Activated CD4-positive, alpha-beta memory T cell treated with anti-CD3 and anti-CD28 coated beads, Interleukin-2, amount 10 ng/mL, durations not matched to agents 7 days and 5 days (primary cell): ENCODE measurements around the gene FIG4. TPM values are rescaled to one million over a fixed set of nuclear protein-coding genes. Genes with fewer than 3 reads are reported as not detected.
"Not testable (repeated sequence)": the region's sequence is repeated elsewhere in the genome, so short reads cannot be mapped to it uniquely, and the experiment has no call there.

Experiments
- CTCF ChIA-PET: fragments of 350-600 bp; sonication (Branson Sonifier 250); formaldehyde crosslinking; loops from one replicate; lab custom pipeline; 2021; ENCODE audit warnings: antibody characterized with exemption, inconsistent platforms; lab: Charles Lee
- POLR2A ChIA-PET: fragments of 350-600 bp; sonication (Branson Sonifier 250); formaldehyde crosslinking; loops from one replicate; lab custom pipeline; 2021; ENCODE audit warnings: antibody characterized with exemption; lab: Charles Lee
- DNase-seq: peaks from one replicate; pipeline ENCODE4 v3.0.0-alpha.2; 2020
- H3K27ac Mint-ChIP-seq: one replicate; pipeline ENCODE4 v1.8.0; 2021; ENCODE audit warnings: mild to moderate bottlenecking, mixed read lengths
- H3K27me3 Mint-ChIP-seq: one replicate; pipeline ENCODE4 v1.8.0; 2021; ENCODE audit warnings: mixed read lengths
- H3K36me3 Mint-ChIP-seq: one replicate; pipeline ENCODE4 v1.8.0; 2021; ENCODE audit warnings: low read depth, mixed read lengths
- H3K4me1 Mint-ChIP-seq: one replicate; pipeline ENCODE4 v1.8.0; 2021; ENCODE audit warnings: mixed read lengths
- H3K4me3 Mint-ChIP-seq: one replicate; pipeline ENCODE4 v1.8.0; 2021; ENCODE audit warnings: mild to moderate bottlenecking, mixed read lengths
- H3K9me3 Mint-ChIP-seq: one replicate; pipeline ENCODE4 v1.8.0; 2021; ENCODE audit warnings: mixed read lengths
- total RNA-seq, 2 experiments: library from RNA; stranded (reverse); gene quantifications; one replicate each; pipeline ENCODE4 v1.2.3, GENCODE V29; 2021

FIG4 gene
- total RNA-seq, 2 experiments from 2014 or later, result 13.5 to 14.4 TPM

GRCh38 chr6:109769213-109769612 lies 78.1 kb downstream of the FIG4 start:
- H3K36me3 Mint-ChIP-seq, result peaks cover 6% of the 10 kb centered on the region
- ChIA-PET CTCF (no interaction called here), POLR2A (no interaction called here)
- no peaks in the 10 kb centered on the region for H3K9me3 Mint-ChIP-seq
- DNase-seq, result no peak
- no peak overlapping the region for H3K4me3 Mint-ChIP-seq
- H3K4me1 Mint-ChIP-seq, result peaks cover 7% of the 10 kb centered on the region
- H3K27me3 Mint-ChIP-seq, result no peaks in the 10 kb centered on the region
- H3K27ac Mint-ChIP-seq, result no peak overlapping the region

- DNase-seq, result no peak
- H3K4me1 Mint-ChIP-seq, result peaks cover 7% of the 10 kb centered on the region
- H3K27ac Mint-ChIP-seq, result no peak overlapping the region
- no peak overlapping the region for H3K4me3 Mint-ChIP-seq
- CTCF ChIA-PET, result no interaction called here
- POLR2A ChIA-PET, result no interaction called here
- H3K9me3 Mint-ChIP-seq, result no peaks in the 10 kb centered on the region
- H3K36me3 Mint-ChIP-seq, result peaks cover 6% of the 10 kb centered on the region
- no peaks in the 10 kb centered on the region for H3K27me3 Mint-ChIP-seq
Measured at GRCh38 chr6:109770047-109770446, 79.0 kb downstream of the FIG4 start.

- H3K27ac Mint-ChIP-seq, result no peak overlapping the region
- no peak overlapping the region for H3K4me3 Mint-ChIP-seq
- H3K9me3 Mint-ChIP-seq, result no peaks in the 10 kb centered on the region
- peaks cover 7% of the 10 kb centered on the region for H3K4me1 Mint-ChIP-seq
- ChIA-PET CTCF (no interaction called here), POLR2A (no interaction called here)
- no peak for DNase-seq
- H3K36me3 Mint-ChIP-seq, result peaks cover 6% of the 10 kb centered on the region
- H3K27me3 Mint-ChIP-seq, result no peaks in the 10 kb centered on the region
Measured at GRCh38 chr6:109770779-109771178, 79.7 kb downstream of the FIG4 start.

GRCh38 chr6:109771939-109772755 lies 81.1 kb downstream of the FIG4 start:
- POLR2A ChIA-PET, H3K36me3 Mint-ChIP-seq, H3K27ac Mint-ChIP-seq, H3K27me3 Mint-ChIP-seq, H3K4me3 Mint-ChIP-seq, DNase-seq, H3K4me1 Mint-ChIP-seq, H3K9me3 Mint-ChIP-seq: not testable (repeated sequence)
- CTCF ChIA-PET, result interaction anchor here (1.9 kb wide), 1 partner anchor 11 kb away, joined by 5 read pairs; no protein-coding TSS in a partner anchor

- Mint-ChIP-seq H3K27me3 (no peaks in the 10 kb centered on the region), H3K4me3 (no peak overlapping the region), H3K4me1 (peaks cover 7% of the 10 kb centered on the region), H3K9me3 (no peaks in the 10 kb centered on the region), H3K27ac (no peak overlapping the region), H3K36me3 (peaks cover 6% of the 10 kb centered on the region)
- ChIA-PET CTCF (interaction anchor here (1.9 kb wide), 1 partner anchor 10 kb away, joined by 5 read pairs; no protein-coding TSS in a partner anchor), POLR2A (no interaction called here)
- DNase-seq, result no peak
Measured at GRCh38 chr6:109772883-109773431, 81.9 kb downstream of the FIG4 start.

- POLR2A ChIA-PET, result no interaction called here
- H3K27ac Mint-ChIP-seq, result no peak overlapping the region
- peaks cover under 1% of the 10 kb centered on the region for H3K36me3 Mint-ChIP-seq
- no peaks in the 10 kb centered on the region for H3K9me3 Mint-ChIP-seq
- CTCF ChIA-PET, result no interaction called here
- DNase-seq, result no peak
- H3K27me3 Mint-ChIP-seq, result no peaks in the 10 kb centered on the region
- no peaks in the 10 kb centered on the region for H3K4me1 Mint-ChIP-seq
- H3K4me3 Mint-ChIP-seq, result no peak overlapping the region
Measured at GRCh38 chr6:109781001-109781400, 89.9 kb downstream of the FIG4 start.

- CTCF ChIA-PET, result interaction anchor here (0.9 to 1.2 kb wide), 2 partner anchors 10 to 77 kb away, joined by 4 to 5 read pairs; no protein-coding TSS in a partner anchor
- no peaks in the 10 kb centered on the region for H3K4me1 Mint-ChIP-seq
- H3K27me3 Mint-ChIP-seq, result no peaks in the 10 kb centered on the region
- POLR2A ChIA-PET, result no interaction called here
- no peak overlapping the region for H3K4me3 Mint-ChIP-seq
- H3K27ac Mint-ChIP-seq, result no peak overlapping the region
- no peaks in the 10 kb centered on the region for H3K9me3 Mint-ChIP-seq
- DNase-seq, result no peak
- H3K36me3 Mint-ChIP-seq, result peaks cover 9% of the 10 kb centered on the region
Measured at GRCh38 chr6:109782491-109782999, 91.4 kb downstream of the FIG4 start.

- H3K27ac Mint-ChIP-seq, result no peak overlapping the region
- H3K4me3 Mint-ChIP-seq, result no peak overlapping the region
- peaks cover 9% of the 10 kb centered on the region for H3K36me3 Mint-ChIP-seq
- ChIA-PET POLR2A (no interaction called here), CTCF (interaction anchor here (0.9 to 1.2 kb wide), 2 partner anchors 11 to 78 kb away, joined by 4 to 5 read pairs; no protein-coding TSS in a partner anchor)
- H3K9me3 Mint-ChIP-seq, result no peaks in the 10 kb centered on the region
- H3K27me3 Mint-ChIP-seq, result no peaks in the 10 kb centered on the region
- H3K4me1 Mint-ChIP-seq, result no peaks in the 10 kb centered on the region
- no peak for DNase-seq
Measured at GRCh38 chr6:109783250-109783986, 92.3 kb downstream of the FIG4 start.

- Mint-ChIP-seq H3K4me3 (no peak overlapping the region), H3K36me3 (peaks cover 9% of the 10 kb centered on the region), H3K27ac (no peak overlapping the region), H3K27me3 (no peaks in the 10 kb centered on the region), H3K9me3 (no peaks in the 10 kb centered on the region), H3K4me1 (no peaks in the 10 kb centered on the region)
- CTCF ChIA-PET, result no interaction called here
- POLR2A ChIA-PET, result no interaction called here
- no peak for DNase-seq
Measured at GRCh38 chr6:109787312-109787711, 96.2 kb downstream of the FIG4 start.

- DNase-seq, result no peak
- H3K36me3 Mint-ChIP-seq, result peaks cover 9% of the 10 kb centered on the region
- H3K4me3 Mint-ChIP-seq, result no peak overlapping the region
- CTCF ChIA-PET, result no interaction called here
- H3K9me3 Mint-ChIP-seq, result no peaks in the 10 kb centered on the region
- no peaks in the 10 kb centered on the region for H3K27me3 Mint-ChIP-seq
- POLR2A ChIA-PET, result no interaction called here
- no peak overlapping the region for H3K27ac Mint-ChIP-seq
- peaks cover 5% of the 10 kb centered on the region for H3K4me1 Mint-ChIP-seq
Measured at GRCh38 chr6:109788687-109789086, 97.6 kb downstream of the FIG4 start.

- Mint-ChIP-seq H3K9me3 (no peaks in the 10 kb centered on the region), H3K4me3 (no peak overlapping the region), H3K27ac (no peak overlapping the region), H3K36me3 (peaks cover 9% of the 10 kb centered on the region), H3K27me3 (no peaks in the 10 kb centered on the region), H3K4me1 (peaks cover 11% of the 10 kb centered on the region)
- ChIA-PET CTCF (no interaction called here), POLR2A (no interaction called here)
- no peak for DNase-seq
Measured at GRCh38 chr6:109790131-109790530, 99.0 kb downstream of the FIG4 start.

GRCh38 chr6:109791301-109791700 lies 100.2 kb downstream of the FIG4 start:
- ChIA-PET POLR2A (no interaction called here), CTCF (no interaction called here)
- no peaks in the 10 kb centered on the region for H3K27me3 Mint-ChIP-seq

GRCh38 chr6:109793021-109793420 lies 101.9 kb downstream of the FIG4 start:
- POLR2A ChIA-PET, result no interaction called here
- Mint-ChIP-seq H3K9me3 (no peaks in the 10 kb centered on the region), H3K27me3 (no peaks in the 10 kb centered on the region), H3K4me3 (no peak overlapping the region), H3K4me1 (peaks cover 11% of the 10 kb centered on the region), H3K27ac (no peak overlapping the region), H3K36me3 (no peaks in the 10 kb centered on the region)
- CTCF ChIA-PET, result no interaction called here
- no peak for DNase-seq

More at GRCh38 chr6:109791301-109791700, 100.2 kb downstream of the FIG4 start:
- Mint-ChIP-seq H3K4me3 (no peak overlapping the region), H3K4me1 (peaks cover 11% of the 10 kb centered on the region), H3K9me3 (no peaks in the 10 kb centered on the region), H3K27ac (no peak overlapping the region), H3K36me3 (peaks cover 6% of the 10 kb centered on the region)
- DNase-seq, result no peak
